Prostate gland (tissue), 2 donors: ENCODE measurements around the gene SERPINA1. TPM values are rescaled to one million over a fixed set of nuclear protein-coding genes. Genes with fewer than 3 reads are reported as not detected.

Experiments
- DNase-seq: peaks from one replicate; pipeline ENCODE4 v3.0.0-alpha.2; 2019; ENCODE audit warnings: low spot score
- H3K27ac ChIP-seq, 2 donors: fragments of 200-600 bp; sonication (generic); 2 replicates each; pipeline ENCODE4 v1.5.1; 2017 to 2019
- H3K27me3 ChIP-seq: fragments of 200-600 bp; sonication (generic); replicated peaks from 2 replicates; pipeline ENCODE4 v1.5.1; 2019; ENCODE audit not compliant: insufficient read depth
- H3K36me3 ChIP-seq, 2 donors: fragments of 200-600 bp; sonication (generic); 1 replicate in 1 of 2; 2 replicates in 1 of 2; pipeline versions ENCODE4 v1.5.1 to v1.8.1; 2017 to 2019
- H3K4me1 ChIP-seq: fragments of 200-600 bp; sonication (generic); replicated peaks from 2 replicates; pipeline ENCODE4 v1.5.1; 2019
- H3K4me3 ChIP-seq, 2 donors: fragments of 200-600 bp; sonication (generic); 2 replicates each; pipeline ENCODE4 v1.5.1; 2017 to 2019
- H3K9me3 ChIP-seq: fragments of 200-600 bp; sonication (generic); 2 replicates; pipeline ENCODE4 v1.5.1; 2017
- POLR2A ChIP-seq: fragments of 450-650 bp; IDR thresholded peaks from one replicate; pipeline ENCODE4 v1.6.1; 2016; ENCODE audit warnings: antibody characterized with exemption, mild to moderate bottlenecking
- POLR2AphosphoS5 ChIP-seq: sonication (generic); formaldehyde crosslinking; IDR thresholded peaks from one replicate; pipeline ENCODE4 v1.6.1; 2017; ENCODE audit warnings: antibody characterized with exemption
- WGBS: methylation state at CpG from one replicate; pipeline ENCODE4 v1.1.5; 2018; 5-methylcytosine and 5-hydroxymethylcytosine counted together
- intact Hi-C: fragments of 100-400 bp; cut with DNase I; formaldehyde crosslinking; loops from one replicate; pipeline ENCODE4 v1.14.2; 2022
- total RNA-seq, 2 donors: library from RNA; depleted of rRNA; stranded (reverse); fragments of >200 nt; gene quantifications; one replicate each; pipeline ENCODE4 v1.1.0, GENCODE V29; 2016
- TF ChIP-seq, protein P1 (sequence below), 4 experiments: fragments of 200-600 bp in 2 of 4; fragments of 450-650 bp in 2 of 4; sonication (generic) in 2 of 4; IDR thresholded peaks; 1 replicate in 3 of 4; 2 replicates in 1 of 4; pipeline ENCODE4 v1.5.1; 2016 to 2019; ENCODE audit warnings: antibody characterized with exemption in 4 of 4, mild to moderate bottlenecking in 2 of 4, moderate library complexity in 2 of 4

Gene SERPINA1
- total RNA-seq, 2 donors from 2014 or later = 4.9 to 9.8 TPM

DNA sequence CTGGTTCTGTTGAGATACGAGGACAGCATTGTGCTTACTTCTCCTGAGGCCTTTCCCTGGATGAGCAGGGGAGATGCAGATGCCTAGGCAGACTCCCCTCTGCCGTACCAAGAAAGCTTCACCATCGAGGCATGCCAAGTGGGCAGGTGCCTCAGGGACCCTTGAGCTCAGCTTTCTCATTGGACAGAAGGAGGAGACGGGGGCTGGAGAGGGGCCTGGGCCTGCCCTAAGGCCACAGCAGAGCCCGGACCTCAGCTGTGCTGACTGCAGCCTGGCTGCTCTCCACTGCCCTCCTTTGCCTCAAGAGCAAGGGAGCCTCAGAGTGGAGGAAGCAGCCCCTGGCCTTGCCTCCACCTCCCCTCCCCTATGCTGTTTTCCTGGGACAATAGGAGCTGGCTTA, 23.4 kb downstream of the SERPINA1 start:
- TF ChIP-seq POLR2AphosphoS5 (no peak), POLR2A (no peak)
- TF ChIP-seq, protein P1, sequence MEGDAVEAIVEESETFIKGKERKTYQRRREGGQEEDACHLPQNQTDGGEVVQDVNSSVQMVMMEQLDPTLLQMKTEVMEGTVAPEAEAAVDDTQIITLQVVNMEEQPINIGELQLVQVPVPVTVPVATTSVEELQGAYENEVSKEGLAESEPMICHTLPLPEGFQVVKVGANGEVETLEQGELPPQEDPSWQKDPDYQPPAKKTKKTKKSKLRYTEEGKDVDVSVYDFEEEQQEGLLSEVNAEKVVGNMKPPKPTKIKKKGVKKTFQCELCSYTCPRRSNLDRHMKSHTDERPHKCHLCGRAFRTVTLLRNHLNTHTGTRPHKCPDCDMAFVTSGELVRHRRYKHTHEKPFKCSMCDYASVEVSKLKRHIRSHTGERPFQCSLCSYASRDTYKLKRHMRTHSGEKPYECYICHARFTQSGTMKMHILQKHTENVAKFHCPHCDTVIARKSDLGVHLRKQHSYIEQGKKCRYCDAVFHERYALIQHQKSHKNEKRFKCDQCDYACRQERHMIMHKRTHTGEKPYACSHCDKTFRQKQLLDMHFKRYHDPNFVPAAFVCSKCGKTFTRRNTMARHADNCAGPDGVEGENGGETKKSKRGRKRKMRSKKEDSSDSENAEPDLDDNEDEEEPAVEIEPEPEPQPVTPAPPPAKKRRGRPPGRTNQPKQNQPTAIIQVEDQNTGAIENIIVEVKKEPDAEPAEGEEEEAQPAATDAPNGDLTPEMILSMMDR (IDR thresholded peaks at IDR 0.05) = no peak
- Histone ChIP-seq H3K4me1 (no peaks in the 10 kb centered on the region), H3K4me3 (no peak overlapping the region), H3K27ac (no peak overlapping the region), H3K9me3 (no peaks in the 10 kb centered on the region), H3K36me3 (no peaks in the 10 kb centered on the region), H3K27me3 (no peaks in the 10 kb centered on the region)
- DNase-seq = no peak
- WGBS = 61% methylated on average over 5 of the region's 5 CpGs
- intact Hi-C loops = no loop called here

DNA sequence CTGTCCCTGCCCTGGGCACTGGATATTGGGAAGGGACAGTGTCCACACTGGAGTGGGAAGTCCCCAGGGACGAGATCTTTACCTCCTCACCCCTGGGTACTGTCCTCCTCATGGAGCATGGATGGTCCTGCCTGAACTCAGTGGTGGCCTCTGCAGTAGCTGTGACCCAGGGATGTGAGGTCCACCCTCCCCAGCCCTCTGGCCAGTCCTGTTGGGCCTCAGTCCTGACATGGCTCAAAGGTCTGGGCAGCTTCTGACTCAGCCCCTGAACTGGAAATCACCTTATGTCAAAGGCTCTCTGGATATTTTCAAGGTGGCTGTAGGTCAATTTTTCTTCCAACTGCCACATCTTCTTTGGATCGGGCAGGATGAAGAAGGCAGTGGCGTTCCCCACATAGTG, 24.4 kb downstream of the SERPINA1 start:
- no peaks in the 10 kb centered on the region for H3K9me3 ChIP-seq
- WGBS = 83% methylated on average over 3 of the region's 3 CpGs
- TF ChIP-seq POLR2AphosphoS5 (no peak), POLR2A (no peak)
- TF ChIP-seq, protein P1 (IDR thresholded peaks at IDR 0.05) = no peak
- no peak for DNase-seq
- H3K4me3 ChIP-seq = no peak overlapping the region
- no peaks in the 10 kb centered on the region for H3K27me3 ChIP-seq
- no peaks in the 10 kb centered on the region for H3K36me3 ChIP-seq
- no peak overlapping the region for H3K27ac ChIP-seq
- intact Hi-C loops = no loop called here
- H3K4me1 ChIP-seq = no peaks in the 10 kb centered on the region

DNA sequence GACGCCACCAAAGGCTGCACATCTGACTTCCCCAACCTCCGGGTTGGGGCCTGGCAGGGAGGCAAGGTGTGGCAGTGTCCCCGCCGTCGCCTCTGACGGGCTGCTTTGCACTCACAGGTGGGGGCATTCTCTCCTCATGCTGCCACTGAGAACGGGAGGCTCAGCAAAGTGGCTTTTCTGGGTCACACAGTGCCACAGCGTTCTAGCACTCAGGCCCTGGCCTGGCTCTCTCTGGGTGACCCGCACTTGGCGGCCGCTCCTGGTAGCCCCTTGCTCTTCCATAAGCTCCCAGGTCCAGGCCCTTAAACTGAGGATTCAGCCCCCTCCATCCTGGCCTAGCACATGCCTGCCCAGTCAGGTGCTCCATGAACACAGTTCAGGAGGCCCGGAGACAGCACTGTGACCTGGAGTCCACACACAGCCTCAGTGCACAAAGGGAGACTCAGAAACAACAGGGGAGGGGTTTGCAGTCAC, 25.2 kb downstream of the SERPINA1 start:
- no peaks in the 10 kb centered on the region for H3K4me1 ChIP-seq
- H3K9me3 ChIP-seq = no peaks in the 10 kb centered on the region
- no peak for TF ChIP-seq POLR2A
- no peak for TF ChIP-seq POLR2AphosphoS5
- TF ChIP-seq, protein P1 (IDR thresholded peaks at IDR 0.05) = no peak
- H3K27me3 ChIP-seq = no peaks in the 10 kb centered on the region
- intact Hi-C loops = no loop called here
- 82% methylated on average over 12 of the region's 12 CpGs for WGBS
- DNase-seq = no peak
- H3K4me3 ChIP-seq = no peak overlapping the region
- no peak overlapping the region for H3K27ac ChIP-seq
- no peaks in the 10 kb centered on the region for H3K36me3 ChIP-seq

DNA sequence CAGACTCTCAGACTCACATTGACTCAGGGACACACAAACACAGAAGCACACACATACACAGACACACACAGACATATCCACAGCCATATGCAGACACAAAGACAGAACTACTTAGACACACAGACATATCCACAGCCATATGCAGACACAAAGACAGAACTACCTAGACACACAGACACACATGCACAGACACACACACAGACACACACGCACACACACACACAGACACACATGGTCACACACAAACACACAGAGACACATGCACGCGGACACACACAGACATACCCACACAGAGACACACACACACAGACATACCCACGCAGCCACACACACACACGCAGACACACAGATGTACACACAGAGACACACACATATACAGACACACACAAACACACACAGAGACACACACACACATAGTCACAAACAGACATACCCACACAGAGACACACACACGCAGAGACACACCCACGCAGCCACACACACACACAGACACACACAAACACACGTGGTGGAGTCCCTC, 25.7 kb downstream of the SERPINA1 start:
- intact Hi-C loops = no loop called here
- TF ChIP-seq POLR2AphosphoS5 (no peak), POLR2A (no peak)
- TF ChIP-seq, protein P1 (IDR thresholded peaks at IDR 0.05) = no peak
- no peaks in the 10 kb centered on the region for H3K9me3 ChIP-seq
- no peak overlapping the region for H3K4me3 ChIP-seq
- no peak overlapping the region for H3K27ac ChIP-seq
- no peaks in the 10 kb centered on the region for H3K27me3 ChIP-seq
- 76% methylated on average over 8 of the region's 8 CpGs for WGBS
- no peaks in the 10 kb centered on the region for H3K4me1 ChIP-seq
- H3K36me3 ChIP-seq = no peaks in the 10 kb centered on the region
- no peak for DNase-seq

DNA sequence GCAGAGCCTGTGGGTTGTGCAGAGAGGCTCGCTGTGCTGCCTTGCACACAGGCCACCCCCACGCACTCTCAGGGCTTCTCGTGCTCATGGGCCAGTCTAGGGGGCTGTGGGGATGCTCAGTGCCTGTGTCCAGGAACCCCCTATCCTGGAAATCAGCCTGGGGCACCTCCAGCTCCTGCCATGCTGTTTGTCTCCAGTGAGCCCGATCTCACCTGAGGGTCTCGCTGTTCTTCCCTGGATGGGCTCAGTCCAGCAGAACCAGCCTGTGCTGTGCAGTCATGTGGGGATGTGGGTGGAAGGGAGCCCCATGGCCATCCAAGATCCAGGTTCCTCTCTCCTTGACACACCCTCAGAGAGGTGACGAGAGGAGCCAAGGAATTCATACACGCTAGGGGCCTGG, 26.7 kb downstream of the SERPINA1 start:
- intact Hi-C loops = no loop called here
- no peak for DNase-seq

More for the DNA sequence above, 26.7 kb downstream of the SERPINA1 start:
- no peak for TF ChIP-seq POLR2AphosphoS5
- TF ChIP-seq POLR2A = no peak
- TF ChIP-seq, protein P1 (IDR thresholded peaks at IDR 0.05) = no peak
- H3K36me3 ChIP-seq = no peaks in the 10 kb centered on the region
- no peak overlapping the region for H3K27ac ChIP-seq
- H3K4me3 ChIP-seq = no peak overlapping the region
- H3K4me1 ChIP-seq = no peaks in the 10 kb centered on the region
- 92% methylated on average over 6 of the region's 7 CpGs for WGBS
- H3K9me3 ChIP-seq = no peaks in the 10 kb centered on the region
- H3K27me3 ChIP-seq = no peaks in the 10 kb centered on the region
